Type B pancreatic cell (in vitro differentiated cells): ENCODE measurements around the gene CSNK1G2. TPM values are rescaled to one million over a fixed set of nuclear protein-coding genes. Genes with fewer than 3 reads are reported as not detected.

Source experiments
- DNase-seq: peaks from one replicate; pipeline ENCODE4 v3.0.0; 2021; ENCODE audit warnings: mixed read lengths; ENCODE audit not compliant: unreplicated experiment; ENCODE audit errors: extremely low spot score
- H3K27ac Mint-ChIP-seq: 2 replicates; pipeline ENCODE4 v1.8.0; 2021; ENCODE audit warnings: mild to moderate bottlenecking, mixed read lengths
- H3K27me3 Mint-ChIP-seq: 2 replicates; pipeline ENCODE4 v1.8.0; 2021; ENCODE audit warnings: mixed read lengths
- H3K36me3 Mint-ChIP-seq: 2 replicates; pipeline ENCODE4 v1.8.0; 2021; ENCODE audit warnings: mixed read lengths
- H3K4me1 Mint-ChIP-seq: one replicate; pipeline ENCODE4 v1.8.0; 2021; ENCODE audit warnings: mixed read lengths; ENCODE audit not compliant: unreplicated experiment
- H3K4me3 Mint-ChIP-seq: 2 replicates; pipeline ENCODE4 v1.8.0; 2021; ENCODE audit warnings: mild to moderate bottlenecking, mixed read lengths
- H3K9me3 Mint-ChIP-seq: 2 replicates; pipeline ENCODE4 v1.8.0; 2021; ENCODE audit warnings: mixed read lengths
- CTCF ChIP-seq: fragments of 200-600 bp; sonication (generic); conservative IDR thresholded peaks from 2 replicates; pipeline ENCODE4 v1.5.0; 2021; ENCODE audit warnings: antibody characterized with exemption, mild to moderate bottlenecking
- total RNA-seq: library from RNA; stranded (reverse); gene quantifications from 2 replicates; pipeline ENCODE4 v1.2.1, GENCODE V29; 2021; ENCODE audit warnings: low replicate concordance

The CSNK1G2 gene
- total RNA-seq, 1 donor from 2014 or later = 71.6 TPM

- Mint-ChIP-seq H3K4me1 (peaks cover 12% of the 10 kb centered on the region), H3K27ac (no peak overlapping the region), H3K27me3 (no peaks in the 10 kb centered on the region), H3K9me3 (no peaks in the 10 kb centered on the region), H3K36me3 (no peaks in the 10 kb centered on the region), H3K4me3 (peak overlapping the region; percentile 52)
- no peak for DNase-seq
- TF ChIP-seq CTCF = no peak
Observed at GRCh38 chr19:1938071-1938470, 2.9 kb upstream of the CSNK1G2 start.

- peak overlapping the region; percentile 91 for H3K27ac Mint-ChIP-seq
- no peaks in the 10 kb centered on the region for H3K9me3 Mint-ChIP-seq
- TF ChIP-seq CTCF = no peak
- peaks cover 21% of the 10 kb centered on the region for H3K4me1 Mint-ChIP-seq
- peak; percentile 73 for DNase-seq
- no peaks in the 10 kb centered on the region for H3K27me3 Mint-ChIP-seq
- H3K4me3 Mint-ChIP-seq = peak overlapping the region; percentile 92
- no peaks in the 10 kb centered on the region for H3K36me3 Mint-ChIP-seq
Observed at GRCh38 chr19:1942078-1942933, 1.3 kb downstream of the CSNK1G2 start.

GRCh38 chr19:1942934-1943555 lies 2.1 kb downstream of the CSNK1G2 start:
- Mint-ChIP-seq H3K27ac (peak overlapping the region; percentile 91), H3K36me3 (no peaks in the 10 kb centered on the region), H3K27me3 (no peaks in the 10 kb centered on the region), H3K9me3 (no peaks in the 10 kb centered on the region), H3K4me1 (peaks cover 21% of the 10 kb centered on the region), H3K4me3 (peak overlapping the region; percentile 92)
- peak; percentile 67 for DNase-seq
- no peak for TF ChIP-seq CTCF

- H3K36me3 Mint-ChIP-seq = no peaks in the 10 kb centered on the region
- H3K27ac Mint-ChIP-seq = peak overlapping the region; percentile 91
- H3K27me3 Mint-ChIP-seq = no peaks in the 10 kb centered on the region
- TF ChIP-seq CTCF = no peak
- H3K4me1 Mint-ChIP-seq = peaks cover 24% of the 10 kb centered on the region
- peak; percentile 67 for DNase-seq
- peak overlapping the region; percentile 92 for H3K4me3 Mint-ChIP-seq
- no peaks in the 10 kb centered on the region for H3K9me3 Mint-ChIP-seq
Observed at GRCh38 chr19:1943661-1944087, 2.7 kb downstream of the CSNK1G2 start.

GRCh38 chr19:1944088-1944915 lies 3.3 kb downstream of the CSNK1G2 start:
- H3K27ac Mint-ChIP-seq = no peak overlapping the region
- peak; percentile 72 for DNase-seq
- peaks cover 30% of the 10 kb centered on the region for H3K4me1 Mint-ChIP-seq
- peak overlapping the region; percentile 54 for H3K4me3 Mint-ChIP-seq
- H3K9me3 Mint-ChIP-seq = no peaks in the 10 kb centered on the region
- no peak for TF ChIP-seq CTCF
- H3K36me3 Mint-ChIP-seq = peaks cover 2% of the 10 kb centered on the region
- H3K27me3 Mint-ChIP-seq = no peaks in the 10 kb centered on the region
